ENCODE measurements around the gene HAGH.

DNA sequence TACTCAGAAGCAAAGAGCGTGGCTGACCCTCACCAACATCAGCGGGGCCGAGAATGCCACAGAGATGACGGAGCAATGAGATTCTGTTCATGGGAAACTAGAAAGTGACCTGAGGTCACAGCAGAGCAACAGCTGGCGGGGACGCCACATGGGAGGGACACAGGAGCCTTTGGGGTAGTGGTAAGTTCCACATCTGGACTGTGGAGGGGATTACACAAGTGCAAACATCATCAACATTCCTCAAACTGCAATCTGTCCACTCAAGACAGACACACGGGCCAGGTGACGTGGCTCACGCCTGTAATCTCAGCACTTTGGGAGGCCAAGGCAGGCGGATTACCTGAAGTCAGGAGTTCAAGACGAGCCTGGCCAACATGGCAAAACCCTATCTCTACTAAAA lies 11.2 kb downstream of the HAGH start:
- TF ChIP-seq, protein P1, sequence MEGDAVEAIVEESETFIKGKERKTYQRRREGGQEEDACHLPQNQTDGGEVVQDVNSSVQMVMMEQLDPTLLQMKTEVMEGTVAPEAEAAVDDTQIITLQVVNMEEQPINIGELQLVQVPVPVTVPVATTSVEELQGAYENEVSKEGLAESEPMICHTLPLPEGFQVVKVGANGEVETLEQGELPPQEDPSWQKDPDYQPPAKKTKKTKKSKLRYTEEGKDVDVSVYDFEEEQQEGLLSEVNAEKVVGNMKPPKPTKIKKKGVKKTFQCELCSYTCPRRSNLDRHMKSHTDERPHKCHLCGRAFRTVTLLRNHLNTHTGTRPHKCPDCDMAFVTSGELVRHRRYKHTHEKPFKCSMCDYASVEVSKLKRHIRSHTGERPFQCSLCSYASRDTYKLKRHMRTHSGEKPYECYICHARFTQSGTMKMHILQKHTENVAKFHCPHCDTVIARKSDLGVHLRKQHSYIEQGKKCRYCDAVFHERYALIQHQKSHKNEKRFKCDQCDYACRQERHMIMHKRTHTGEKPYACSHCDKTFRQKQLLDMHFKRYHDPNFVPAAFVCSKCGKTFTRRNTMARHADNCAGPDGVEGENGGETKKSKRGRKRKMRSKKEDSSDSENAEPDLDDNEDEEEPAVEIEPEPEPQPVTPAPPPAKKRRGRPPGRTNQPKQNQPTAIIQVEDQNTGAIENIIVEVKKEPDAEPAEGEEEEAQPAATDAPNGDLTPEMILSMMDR (IDR thresholded peaks at IDR 0.05; ENCODE audit: insufficient read depth, low read length) = no peak
- TF ChIP-seq, protein P2, sequence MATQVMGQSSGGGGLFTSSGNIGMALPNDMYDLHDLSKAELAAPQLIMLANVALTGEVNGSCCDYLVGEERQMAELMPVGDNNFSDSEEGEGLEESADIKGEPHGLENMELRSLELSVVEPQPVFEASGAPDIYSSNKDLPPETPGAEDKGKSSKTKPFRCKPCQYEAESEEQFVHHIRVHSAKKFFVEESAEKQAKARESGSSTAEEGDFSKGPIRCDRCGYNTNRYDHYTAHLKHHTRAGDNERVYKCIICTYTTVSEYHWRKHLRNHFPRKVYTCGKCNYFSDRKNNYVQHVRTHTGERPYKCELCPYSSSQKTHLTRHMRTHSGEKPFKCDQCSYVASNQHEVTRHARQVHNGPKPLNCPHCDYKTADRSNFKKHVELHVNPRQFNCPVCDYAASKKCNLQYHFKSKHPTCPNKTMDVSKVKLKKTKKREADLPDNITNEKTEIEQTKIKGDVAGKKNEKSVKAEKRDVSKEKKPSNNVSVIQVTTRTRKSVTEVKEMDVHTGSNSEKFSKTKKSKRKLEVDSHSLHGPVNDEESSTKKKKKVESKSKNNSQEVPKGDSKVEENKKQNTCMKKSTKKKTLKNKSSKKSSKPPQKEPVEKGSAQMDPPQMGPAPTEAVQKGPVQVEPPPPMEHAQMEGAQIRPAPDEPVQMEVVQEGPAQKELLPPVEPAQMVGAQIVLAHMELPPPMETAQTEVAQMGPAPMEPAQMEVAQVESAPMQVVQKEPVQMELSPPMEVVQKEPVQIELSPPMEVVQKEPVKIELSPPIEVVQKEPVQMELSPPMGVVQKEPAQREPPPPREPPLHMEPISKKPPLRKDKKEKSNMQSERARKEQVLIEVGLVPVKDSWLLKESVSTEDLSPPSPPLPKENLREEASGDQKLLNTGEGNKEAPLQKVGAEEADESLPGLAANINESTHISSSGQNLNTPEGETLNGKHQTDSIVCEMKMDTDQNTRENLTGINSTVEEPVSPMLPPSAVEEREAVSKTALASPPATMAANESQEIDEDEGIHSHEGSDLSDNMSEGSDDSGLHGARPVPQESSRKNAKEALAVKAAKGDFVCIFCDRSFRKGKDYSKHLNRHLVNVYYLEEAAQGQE (IDR thresholded peaks at IDR 0.05; ENCODE audit: insufficient replicate concordance, low read depth) = no peak

All from HL-60 (cell line).